Measurements from ENCODE around the gene FTSJ1.

FTSJ1 gene

GRCh38 chrX:48509245-48509590 lies 33.2 kb downstream of the FTSJ1 start:
- Histone ChIP-seq H3K4me3 (ENCODE audit: low read depth in 1 of 2, low read length in 1 of 2) (peak overlapping the region; percentile 62 to 67), H3K27ac (peak overlapping the region; percentile 46), H3K9me3 (no peaks in the 10 kb centered on the region), H3K27me3 (no peaks in the 10 kb centered on the region), H3K4me1 (ENCODE audit: control insufficient read depth in 1 of 2, insufficient read depth in 1 of 2, low read depth in 1 of 2, low read length in 1 of 2) (peaks cover 6 to 7% of the 10 kb centered on the region in 2 experiments), H3K36me3 (no peaks in the 10 kb centered on the region)
- TF ChIP-seq CTCF (IDR thresholded peaks at IDR 0.05), result no peak

- no peaks in the 10 kb centered on the region for H3K36me3 ChIP-seq
- H3K9me3 ChIP-seq, result no peaks in the 10 kb centered on the region
- peaks cover 6 to 7% of the 10 kb centered on the region in 2 experiments for H3K4me1 ChIP-seq (ENCODE audit: control insufficient read depth in 1 of 2, insufficient read depth in 1 of 2, low read depth in 1 of 2, low read length in 1 of 2)
- H3K27ac ChIP-seq, result no peak overlapping the region
- TF ChIP-seq CTCF (IDR thresholded peaks at IDR 0.05), result no peak
- H3K27me3 ChIP-seq, result no peaks in the 10 kb centered on the region
- peak overlapping the region in 1 of 2 experiments; percentile 62 for H3K4me3 ChIP-seq (ENCODE audit: low read depth in 1 of 2, low read length in 1 of 2)
Observed at GRCh38 chrX:48509619-48510018, 33.6 kb downstream of the FTSJ1 start.

GRCh38 chrX:48511560-48511959 lies 35.6 kb downstream of the FTSJ1 start:
- no peaks in the 10 kb centered on the region for H3K36me3 ChIP-seq
- no peak overlapping the region for H3K4me3 ChIP-seq (ENCODE audit: low read depth in 1 of 2, low read length in 1 of 2)
- TF ChIP-seq CTCF (IDR thresholded peaks at IDR 0.05), result no peak
- H3K9me3 ChIP-seq, result no peaks in the 10 kb centered on the region
- peaks cover 6 to 7% of the 10 kb centered on the region in 2 experiments for H3K4me1 ChIP-seq (ENCODE audit: control insufficient read depth in 1 of 2, insufficient read depth in 1 of 2, low read depth in 1 of 2, low read length in 1 of 2)
- no peak overlapping the region for H3K27ac ChIP-seq
- no peaks in the 10 kb centered on the region for H3K27me3 ChIP-seq

GRCh38 chrX:48512371-48512935 lies 36.5 kb downstream of the FTSJ1 start:
- Histone ChIP-seq H3K9me3 (no peaks in the 10 kb centered on the region), H3K4me3 (ENCODE audit: low read depth in 1 of 2, low read length in 1 of 2) (no peak overlapping the region), H3K27ac (no peak overlapping the region), H3K36me3 (no peaks in the 10 kb centered on the region), H3K27me3 (no peaks in the 10 kb centered on the region), H3K4me1 (ENCODE audit: control insufficient read depth in 1 of 2, insufficient read depth in 1 of 2, low read depth in 1 of 2, low read length in 1 of 2) (peaks cover 6 to 7% of the 10 kb centered on the region in 2 experiments)
- no peak for TF ChIP-seq CTCF (IDR thresholded peaks at IDR 0.05)

GRCh38 chrX:48513670-48514069 lies 37.7 kb downstream of the FTSJ1 start:
- no peaks in the 10 kb centered on the region for H3K36me3 ChIP-seq
- no peak overlapping the region for H3K4me3 ChIP-seq (ENCODE audit: low read depth in 1 of 2, low read length in 1 of 2)
- peaks cover 6 to 7% of the 10 kb centered on the region in 2 experiments for H3K4me1 ChIP-seq (ENCODE audit: control insufficient read depth in 1 of 2, insufficient read depth in 1 of 2, low read depth in 1 of 2, low read length in 1 of 2)
- no peaks in the 10 kb centered on the region for H3K9me3 ChIP-seq
- no peak overlapping the region for H3K27ac ChIP-seq
- TF ChIP-seq CTCF (IDR thresholded peaks at IDR 0.05), result no peak
- H3K27me3 ChIP-seq, result no peaks in the 10 kb centered on the region
